Measurements from ENCODE around the gene PRODH.
"Not testable (repeated sequence)": the region's sequence is repeated elsewhere in the genome, so short reads cannot be mapped to it uniquely, and the experiment has no call there.

PRODH gene

GRCh38 chr22:18968011-18968749 is 32.1 kb upstream of the PRODH start:
- no peak for FAIRE-seq

- not testable (repeated sequence) for FAIRE-seq
Measured at GRCh38 chr22:18967391-18968010, 31.4 kb upstream of the PRODH start.

GRCh38 chr22:18966748-18967147 is 30.7 kb upstream of the PRODH start:
- no peak for FAIRE-seq

- no peak for FAIRE-seq
Measured at GRCh38 chr22:18965526-18966421, 29.7 kb upstream of the PRODH start.

GRCh38 chr22:18964501-18965265 is 28.6 kb upstream of the PRODH start:
- not testable (repeated sequence) for FAIRE-seq

- not testable (repeated sequence) for FAIRE-seq
Measured at GRCh38 chr22:18964051-18964450, 28.0 kb upstream of the PRODH start.

- FAIRE-seq: no peak
Measured at GRCh38 chr22:18962308-18962635, 26.2 kb upstream of the PRODH start.

- FAIRE-seq: not testable (repeated sequence)
Measured at GRCh38 chr22:18961632-18962307, 25.7 kb upstream of the PRODH start.

- not testable (repeated sequence) for FAIRE-seq
Measured at GRCh38 chr22:18961201-18961600, 25.1 kb upstream of the PRODH start.

- FAIRE-seq: not testable (repeated sequence)
Measured at GRCh38 chr22:18960166-18960820, 24.2 kb upstream of the PRODH start.

- FAIRE-seq: not testable (repeated sequence)
Measured at GRCh38 chr22:18959741-18960140, 23.6 kb upstream of the PRODH start.

GRCh38 chr22:18959266-18959665 is 23.2 kb upstream of the PRODH start:
- FAIRE-seq: not testable (repeated sequence)

GRCh38 chr22:18958738-18959137 is 22.6 kb upstream of the PRODH start:
- FAIRE-seq: not testable (repeated sequence)

- not testable (repeated sequence) for FAIRE-seq
Measured at GRCh38 chr22:18958321-18958705, 22.2 kb upstream of the PRODH start.

GRCh38 chr22:18957621-18958320 is 21.7 kb upstream of the PRODH start:
- FAIRE-seq: not testable (repeated sequence)

GRCh38 chr22:18956956-18957355 is 20.9 kb upstream of the PRODH start:
- FAIRE-seq: not testable (repeated sequence)

GRCh38 chr22:18956121-18956895 is 20.2 kb upstream of the PRODH start:
- FAIRE-seq: not testable (repeated sequence)

GRCh38 chr22:18955696-18956095 is 19.6 kb upstream of the PRODH start:
- FAIRE-seq: no peak

- FAIRE-seq: no peak
Measured at GRCh38 chr22:18954990-18955571, 19.0 kb upstream of the PRODH start.

Measured in endometrium (tissue), 2 donors.